Sigmoid colon (tissue), 4 donors: ENCODE data around the gene TRAF7.

Experiments
- CTCF ChIP-seq, 4 experiments: fragments of 450-650 bp in 3 of 4; fragments of 200-600 bp in 1 of 4; IDR thresholded peaks; one replicate each; pipeline ENCODE4 v1.5.1; 2016 to 2019; ENCODE audit warnings: antibody characterized with exemption in 4 of 4, mild to moderate bottlenecking in 3 of 4, moderate library complexity in 2 of 4
- EP300 ChIP-seq, 4 donors: sonication (generic); formaldehyde crosslinking; IDR thresholded peaks; one replicate each; pipeline ENCODE4 v1.6.1; 2017; ENCODE audit warnings: antibody characterized with exemption in 4 of 4
- POLR2A ChIP-seq, 2 donors: fragments of 450-650 bp; IDR thresholded peaks; one replicate each; pipeline ENCODE4 v1.6.1; 2016; ENCODE audit warnings: antibody characterized with exemption in 2 of 2, mild to moderate bottlenecking in 2 of 2, moderate library complexity in 2 of 2

GRCh38 chr16:2206780-2207433 lies 51.3 kb downstream of the TRAF7 start:
- no peak for TF ChIP-seq POLR2A (IDR thresholded peaks at IDR 0.05)
- no peak for TF ChIP-seq CTCF (IDR thresholded peaks at IDR 0.05)
- TF ChIP-seq EP300 (IDR thresholded peaks at IDR 0.05) = no peak
